Skeletal muscle tissue (tissue), 4 donors: ENCODE data around the gene BTBD17. TPM values are rescaled to one million over a fixed set of nuclear protein-coding genes. Genes with fewer than 3 reads are reported as not detected.

ENCODE experiments used
- H3K27ac ChIP-seq: one replicate; pipeline ENCODE4 v1.7.0; 2013; ENCODE audit warnings: mild to moderate bottlenecking, low read depth, low read length, inconsistent platforms
- H3K27me3 ChIP-seq, 3 donors: one replicate each; pipeline ENCODE4 v1.7.0; 2013; ENCODE audit warnings: low read length in 3 of 3; ENCODE audit not compliant: control insufficient read depth in 3 of 3, insufficient read depth in 3 of 3
- H3K36me3 ChIP-seq, 3 donors: one replicate each; pipeline ENCODE4 v1.7.0; 2013; ENCODE audit warnings: low read length in 3 of 3; ENCODE audit not compliant: control insufficient read depth in 3 of 3, insufficient read depth in 3 of 3
- H3K4me1 ChIP-seq, 3 donors: one replicate each; pipeline ENCODE4 v1.7.0; 2013; ENCODE audit warnings: low read length in 3 of 3, mild to moderate bottlenecking in 3 of 3; ENCODE audit not compliant: control insufficient read depth in 3 of 3, insufficient read depth in 3 of 3
- H3K4me3 ChIP-seq, 3 donors: one replicate each; pipeline ENCODE4 v1.7.0; 2013; ENCODE audit warnings: low read length in 3 of 3
- H3K9ac ChIP-seq, 3 donors: one replicate each; pipeline ENCODE4 v1.7.0; 2013; ENCODE audit warnings: low read length in 3 of 3, mild to moderate bottlenecking in 3 of 3, moderate library complexity in 2 of 3, low read depth in 1 of 3
- H3K9me3 ChIP-seq, 3 donors: one replicate each; pipeline ENCODE4 v1.7.0; 2013; ENCODE audit warnings: low read length in 3 of 3; ENCODE audit not compliant: control insufficient read depth in 3 of 3
- total RNA-seq: library from RNA; depleted of rRNA; stranded (reverse); fragments of >200 nt; gene quantifications from one replicate; pipeline ENCODE4 v1.2.3, GENCODE V29; 2014
- donor health status: Osteomylitis.

BTBD17 gene
- total RNA-seq, 1 donor from 2014 or later, result not detected

DNA sequence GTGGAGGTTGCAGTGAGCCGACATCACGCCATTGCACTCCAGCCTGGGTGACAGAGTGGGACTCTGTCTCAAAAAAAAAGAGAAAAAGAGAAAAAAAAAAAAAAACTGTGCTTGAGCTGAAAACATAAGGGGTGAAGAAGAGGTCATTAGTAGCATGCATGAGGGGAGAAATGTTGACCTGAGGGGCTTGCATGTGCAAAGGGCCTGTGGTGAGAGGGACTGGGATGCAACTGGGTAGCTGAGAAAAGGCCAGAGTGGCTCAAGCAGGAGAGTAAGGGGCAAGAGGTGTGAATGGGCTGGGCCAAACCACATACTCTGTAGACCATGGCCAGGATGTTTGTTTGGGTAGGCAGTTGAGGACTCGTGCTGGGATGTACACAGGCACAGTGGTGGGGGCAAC is 32.3 kb downstream of the BTBD17 start:
- peaks cover 4 to 11% (median 7%) of the 10 kb centered on the region in 3 donors for H3K27me3 ChIP-seq

DNA sequence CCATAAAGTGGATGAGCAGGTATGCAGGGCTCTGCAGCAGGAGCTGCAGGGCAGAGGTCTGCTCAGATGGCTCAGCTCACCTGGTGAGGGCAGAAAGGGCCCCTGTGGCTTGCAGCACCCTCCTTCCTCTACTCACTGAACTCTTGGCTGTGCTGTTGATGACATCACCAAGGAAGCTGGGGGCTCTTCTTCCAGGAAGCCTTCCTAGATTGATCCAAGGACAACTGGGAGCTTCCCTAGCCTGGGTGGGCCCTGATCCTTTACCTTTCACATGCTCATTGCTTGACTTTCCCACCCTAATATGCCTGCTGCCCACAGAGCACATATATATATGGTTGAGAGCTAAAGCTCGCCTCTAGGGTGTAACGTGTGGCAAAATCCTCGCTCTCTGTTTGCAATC is 33.2 kb downstream of the BTBD17 start:
- H3K27me3 ChIP-seq, result peaks cover 4 to 11% (median 7%) of the 10 kb centered on the region in 3 donors
- H3K4me3 ChIP-seq, result no peak overlapping the region
- no peak overlapping the region for H3K27ac ChIP-seq
- H3K9ac ChIP-seq, result no peak overlapping the region
- H3K36me3 ChIP-seq, result no peaks in the 10 kb centered on the region
- H3K4me1 ChIP-seq, result peaks cover 13 to 20% (median 19%) of the 10 kb centered on the region in 3 donors
- H3K9me3 ChIP-seq, result no peaks in the 10 kb centered on the region

More for the DNA sequence above, 32.3 kb downstream of the BTBD17 start:
- Histone ChIP-seq H3K36me3 (no peaks in the 10 kb centered on the region), H3K27ac (no peak overlapping the region), H3K4me3 (no peak overlapping the region), H3K9ac (no peak overlapping the region), H3K9me3 (no peaks in the 10 kb centered on the region), H3K4me1 (peaks cover 13 to 20% (median 19%) of the 10 kb centered on the region in 3 donors)

DNA sequence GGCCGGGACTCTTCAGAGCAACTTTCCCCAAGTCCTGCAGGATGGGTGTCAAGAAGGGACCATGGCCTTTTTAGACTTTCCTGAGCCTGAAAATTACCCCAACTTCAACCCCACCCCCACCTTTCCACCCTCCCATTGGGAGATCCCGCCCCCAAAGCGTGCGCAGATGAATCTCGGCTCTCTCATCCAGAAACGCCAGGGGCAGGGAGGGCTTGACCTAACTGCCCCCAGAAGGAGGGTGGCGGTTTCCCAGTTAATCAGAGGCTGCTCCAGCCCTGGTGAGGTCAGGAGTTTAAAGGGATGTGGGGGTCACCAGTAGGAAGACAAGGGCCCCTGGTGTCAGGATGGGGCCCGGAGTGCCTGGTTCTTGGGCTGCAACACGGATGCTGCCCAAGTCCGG is 35.2 kb downstream of the BTBD17 start:
- Histone ChIP-seq H3K9me3 (no peaks in the 10 kb centered on the region), H3K4me3 (peak overlapping the region; percentile 64 to 71 (median 66)), H3K36me3 (no peaks in the 10 kb centered on the region), H3K4me1 (peaks cover 13 to 20% (median 19%) of the 10 kb centered on the region in 3 donors), H3K27me3 (peaks cover 4 to 18% (median 11%) of the 10 kb centered on the region in 3 donors), H3K27ac (no peak overlapping the region), H3K9ac (peak overlapping the region in 2 of 3 donors; percentile 57 to 72)

DNA sequence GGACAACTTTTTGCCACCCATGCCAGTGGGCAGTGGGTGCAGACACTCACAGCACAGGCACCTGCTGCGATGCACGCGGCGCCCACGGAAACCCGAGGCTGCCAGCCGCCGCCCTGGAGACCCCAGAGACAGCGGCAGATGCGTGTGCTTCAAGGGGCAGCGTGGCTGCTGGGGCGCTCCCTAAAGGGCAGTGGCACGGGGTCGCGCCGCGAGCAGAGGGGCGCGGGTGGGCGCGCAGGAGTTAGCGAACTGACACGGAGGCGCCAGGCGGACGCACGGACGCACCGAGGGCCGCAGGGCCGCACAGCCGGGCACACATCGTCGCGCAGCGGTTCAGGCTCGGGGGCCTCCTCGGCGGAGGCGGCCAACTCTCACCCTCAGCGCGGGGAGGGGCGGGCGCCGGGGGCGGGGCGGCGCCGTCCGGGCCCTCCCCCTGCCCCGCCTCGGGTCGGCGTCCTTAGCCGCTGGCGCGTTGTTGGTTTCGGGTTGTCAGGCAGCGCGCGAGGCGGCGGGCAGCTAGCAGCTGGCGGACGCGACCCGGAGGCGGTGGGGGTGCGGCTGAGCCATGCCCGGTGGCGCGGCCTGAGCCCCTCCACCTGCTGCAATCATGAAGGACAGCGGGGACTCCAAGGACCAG is 35.8 kb downstream of the BTBD17 start, which contains the start of gene KIF19:
Gene KIF19, plus strand, starts transcription at position 484 of the 637 bp plus-strand sequence. Its CDS starts 124 bp downstream, at position 608.
- Histone ChIP-seq H3K4me1 (peaks cover 13 to 20% (median 19%) of the 10 kb centered on the region in 3 donors), H3K9ac (peak within 1 kb of the TSS; percentile 16 to 76 (median 57)), H3K27me3 (peaks cover 4 to 18% (median 11%) of the 10 kb centered on the region in 3 donors), H3K9me3 (no peaks in the 10 kb centered on the region), H3K27ac (no peak within 1 kb of the TSS), H3K4me3 (peak within 1 kb of the TSS; percentile 64 to 71 (median 66)), H3K36me3 (no peaks in the 10 kb centered on the region)

DNA sequence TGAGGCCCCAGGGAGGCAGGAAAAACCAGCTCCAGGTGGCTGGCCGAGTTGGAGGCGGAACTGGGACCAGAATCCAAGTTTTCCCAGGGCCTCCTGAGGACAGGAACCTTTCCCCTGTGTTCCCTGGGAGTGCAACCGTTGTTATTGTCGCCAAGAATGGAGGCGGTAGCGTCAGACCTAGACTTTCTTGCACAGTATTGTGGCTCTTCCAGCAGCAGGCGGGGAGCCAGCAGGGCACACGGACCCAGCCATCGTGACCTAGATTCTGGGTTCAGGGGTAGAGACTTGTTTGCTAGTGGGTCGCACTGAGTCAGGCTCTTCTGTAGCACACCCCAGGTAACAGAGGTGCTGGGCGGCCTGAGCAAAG is 36.3 kb downstream of the BTBD17 start:
- Histone ChIP-seq H3K27me3 (peaks cover 4 to 16% (median 8%) of the 10 kb centered on the region in 3 donors), H3K9ac (peak overlapping the region in 2 of 3 donors; percentile 16 to 76), H3K4me1 (peaks cover 13 to 20% (median 19%) of the 10 kb centered on the region in 3 donors), H3K4me3 (peak overlapping the region; percentile 48 to 71 (median 66)), H3K9me3 (no peaks in the 10 kb centered on the region), H3K27ac (no peak overlapping the region), H3K36me3 (no peaks in the 10 kb centered on the region)

DNA sequence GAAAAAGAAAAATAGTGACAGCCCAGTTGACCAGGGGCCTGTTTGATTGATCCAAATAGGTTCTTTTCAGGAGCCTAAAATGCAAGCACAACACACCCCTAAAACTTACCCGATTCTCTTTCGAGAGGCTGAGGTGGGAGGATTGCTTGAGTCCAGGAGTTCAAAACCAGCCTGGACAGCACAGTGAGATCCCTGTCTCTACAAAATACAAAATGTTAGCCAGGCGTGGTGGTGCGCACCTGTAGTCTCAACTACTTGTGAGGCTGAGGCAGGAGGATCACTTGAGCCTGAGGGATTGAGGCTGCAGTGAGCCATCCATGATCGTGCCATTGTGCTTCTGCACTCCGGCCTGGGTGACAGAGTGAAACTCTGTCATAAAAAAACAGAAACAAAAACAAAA is 37.1 kb downstream of the BTBD17 start:
- Histone ChIP-seq H3K27ac (no peak overlapping the region), H3K4me3 (no peak overlapping the region), H3K4me1 (peaks cover 13 to 20% (median 19%) of the 10 kb centered on the region in 3 donors), H3K9me3 (no peaks in the 10 kb centered on the region), H3K36me3 (no peaks in the 10 kb centered on the region), H3K9ac (no peak overlapping the region), H3K27me3 (peaks cover 1 to 15% (median 6%) of the 10 kb centered on the region in 3 donors)

DNA sequence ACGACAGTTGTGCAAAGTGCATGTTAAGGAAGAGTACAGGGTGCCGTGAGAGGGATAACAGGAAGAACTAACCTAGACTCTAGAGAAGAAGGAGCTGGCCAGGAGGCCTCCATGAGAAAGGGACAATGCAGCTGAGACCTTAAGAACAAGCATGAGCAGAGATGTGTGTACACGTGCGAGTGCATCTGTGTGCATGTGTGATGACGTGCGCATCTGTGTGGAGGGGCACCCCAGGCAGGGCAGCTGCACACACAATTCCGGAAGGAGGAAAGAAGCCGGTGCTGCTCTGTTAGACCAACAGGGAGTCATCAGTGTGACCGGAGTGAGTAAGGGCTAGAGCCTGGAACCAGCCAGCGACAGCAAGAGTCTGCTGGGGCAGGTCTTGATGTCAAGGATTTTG is 43.3 kb downstream of the BTBD17 start:
- Histone ChIP-seq H3K4me3 (no peak overlapping the region), H3K27ac (no peak overlapping the region), H3K36me3 (no peaks in the 10 kb centered on the region), H3K27me3 (peaks cover 0 to 11% (median 8%) of the 10 kb centered on the region in 3 donors), H3K4me1 (no peaks in the 10 kb centered on the region), H3K9me3 (no peaks in the 10 kb centered on the region), H3K9ac (no peak overlapping the region)

DNA sequence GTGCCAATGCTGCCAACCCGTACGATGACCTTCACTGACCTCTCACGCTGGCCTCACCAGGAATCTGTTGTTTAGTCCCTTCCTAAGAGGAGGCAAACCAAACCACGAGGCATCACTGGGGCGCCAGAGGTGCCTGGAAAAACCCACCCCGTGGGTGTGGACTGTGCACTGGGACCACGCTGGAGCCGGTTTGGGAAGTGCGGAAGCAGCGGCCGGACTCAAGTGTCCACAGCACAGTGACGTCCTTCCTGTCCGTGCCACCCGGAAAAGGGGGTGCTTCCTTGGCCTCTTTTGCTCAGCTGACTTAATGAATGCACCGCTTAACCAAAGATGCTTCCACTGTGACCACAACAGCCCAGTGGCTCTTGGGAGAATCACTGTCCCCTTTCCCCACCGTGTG is 44.6 kb downstream of the BTBD17 start:
- Histone ChIP-seq H3K27me3 (peaks cover 0 to 10% (median 8%) of the 10 kb centered on the region in 3 donors), H3K4me1 (no peaks in the 10 kb centered on the region), H3K27ac (no peak overlapping the region), H3K9ac (no peak overlapping the region), H3K4me3 (no peak overlapping the region), H3K9me3 (peaks cover 0 to 4% (median 3%) of the 10 kb centered on the region in 3 donors), H3K36me3 (no peaks in the 10 kb centered on the region)

DNA sequence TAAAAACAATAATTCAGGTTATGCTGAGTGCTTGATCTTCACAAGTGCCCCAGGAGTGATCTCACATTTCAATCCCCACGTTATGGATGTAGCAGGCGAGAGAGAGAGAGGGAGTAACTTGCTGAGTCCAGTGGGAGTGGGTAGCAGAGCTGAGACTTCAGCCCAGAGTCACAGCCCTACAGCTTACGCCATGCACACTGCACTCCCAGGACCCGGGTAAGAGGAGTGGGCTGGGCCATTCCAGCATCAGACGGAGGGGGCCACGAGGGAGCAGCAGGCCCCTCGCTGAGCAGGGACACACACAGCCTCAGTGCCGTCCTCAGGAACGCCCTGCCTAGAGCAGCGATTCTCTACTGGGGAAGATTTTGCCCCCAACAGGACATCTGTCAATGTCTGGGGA is 45.4 kb downstream of the BTBD17 start:
- Histone ChIP-seq H3K27ac (no peak overlapping the region), H3K4me3 (no peak overlapping the region), H3K36me3 (no peaks in the 10 kb centered on the region), H3K27me3 (peaks cover 0 to 6% (median 5%) of the 10 kb centered on the region in 3 donors), H3K4me1 (no peaks in the 10 kb centered on the region), H3K9me3 (peaks cover 0 to 4% (median 3%) of the 10 kb centered on the region in 3 donors), H3K9ac (no peak overlapping the region)

DNA sequence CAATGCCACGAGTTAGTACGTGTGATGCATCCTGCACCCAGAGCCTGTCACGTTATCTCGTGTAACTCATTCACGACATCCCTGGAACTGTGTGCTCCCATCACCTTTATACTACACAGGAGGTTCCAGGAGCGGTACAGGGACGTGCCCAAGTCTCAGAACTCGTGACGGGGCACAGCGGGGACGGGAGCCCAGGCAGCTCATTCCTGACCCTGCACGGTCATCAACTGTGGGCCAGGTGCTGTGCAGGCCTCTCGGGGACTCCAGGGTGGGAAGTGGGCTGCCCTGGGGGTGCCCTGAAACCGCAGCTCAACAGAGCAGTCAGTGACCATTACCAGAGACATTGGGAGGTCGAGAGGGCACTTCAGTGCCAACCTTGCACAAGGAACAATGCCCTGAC is 46.8 kb downstream of the BTBD17 start:
- H3K27me3 ChIP-seq, result peaks cover 0 to 6% (median 5%) of the 10 kb centered on the region in 3 donors
- no peaks in the 10 kb centered on the region for H3K36me3 ChIP-seq
- no peak overlapping the region for H3K4me3 ChIP-seq
- H3K9me3 ChIP-seq, result peaks cover 0 to 4% (median 3%) of the 10 kb centered on the region in 3 donors
- H3K4me1 ChIP-seq, result no peaks in the 10 kb centered on the region
- H3K9ac ChIP-seq, result no peak overlapping the region
- no peak overlapping the region for H3K27ac ChIP-seq
